Measurements from ENCODE around the gene ADARB2.

Gene ADARB2

DNA sequence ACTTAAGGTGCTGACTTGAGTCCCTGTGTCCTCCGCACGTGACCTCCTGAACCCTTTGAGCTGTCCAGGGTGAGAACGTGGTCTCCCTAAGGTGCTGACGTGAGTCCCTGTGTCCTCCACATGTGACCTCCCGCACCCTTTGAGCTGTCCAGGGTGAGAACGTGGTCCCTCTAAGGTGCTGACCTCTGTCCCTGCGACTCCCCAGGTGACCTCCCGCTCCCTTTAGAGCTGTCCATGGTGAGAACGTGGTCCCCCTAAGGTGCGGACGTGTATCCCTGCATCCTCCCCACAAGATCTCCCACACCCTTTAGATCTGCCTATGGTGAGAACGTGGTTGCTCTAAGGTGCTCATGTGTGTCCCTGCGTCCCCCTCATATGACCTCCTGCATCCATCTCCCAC lies 174.3 kb downstream of the ADARB2 start:
- Histone ChIP-seq H3K4me3 (replicated peaks; ENCODE audit: insufficient read depth, low read length) (no peak overlapping the region), H3K27ac (replicated peaks) (no peak overlapping the region), H3K27me3 (ENCODE audit: insufficient read depth, poor library complexity, severe bottlenecking) (no peaks in the 10 kb centered on the region)
- no peak for DNase-seq (ENCODE audit: low read depth in 1 of 2, low spot score in 1 of 2)
- no peak for TF ChIP-seq SPI1 (IDR thresholded peaks at IDR 0.05; ENCODE audit: borderline replicate concordance, low read depth)
- TF ChIP-seq, protein P1, sequence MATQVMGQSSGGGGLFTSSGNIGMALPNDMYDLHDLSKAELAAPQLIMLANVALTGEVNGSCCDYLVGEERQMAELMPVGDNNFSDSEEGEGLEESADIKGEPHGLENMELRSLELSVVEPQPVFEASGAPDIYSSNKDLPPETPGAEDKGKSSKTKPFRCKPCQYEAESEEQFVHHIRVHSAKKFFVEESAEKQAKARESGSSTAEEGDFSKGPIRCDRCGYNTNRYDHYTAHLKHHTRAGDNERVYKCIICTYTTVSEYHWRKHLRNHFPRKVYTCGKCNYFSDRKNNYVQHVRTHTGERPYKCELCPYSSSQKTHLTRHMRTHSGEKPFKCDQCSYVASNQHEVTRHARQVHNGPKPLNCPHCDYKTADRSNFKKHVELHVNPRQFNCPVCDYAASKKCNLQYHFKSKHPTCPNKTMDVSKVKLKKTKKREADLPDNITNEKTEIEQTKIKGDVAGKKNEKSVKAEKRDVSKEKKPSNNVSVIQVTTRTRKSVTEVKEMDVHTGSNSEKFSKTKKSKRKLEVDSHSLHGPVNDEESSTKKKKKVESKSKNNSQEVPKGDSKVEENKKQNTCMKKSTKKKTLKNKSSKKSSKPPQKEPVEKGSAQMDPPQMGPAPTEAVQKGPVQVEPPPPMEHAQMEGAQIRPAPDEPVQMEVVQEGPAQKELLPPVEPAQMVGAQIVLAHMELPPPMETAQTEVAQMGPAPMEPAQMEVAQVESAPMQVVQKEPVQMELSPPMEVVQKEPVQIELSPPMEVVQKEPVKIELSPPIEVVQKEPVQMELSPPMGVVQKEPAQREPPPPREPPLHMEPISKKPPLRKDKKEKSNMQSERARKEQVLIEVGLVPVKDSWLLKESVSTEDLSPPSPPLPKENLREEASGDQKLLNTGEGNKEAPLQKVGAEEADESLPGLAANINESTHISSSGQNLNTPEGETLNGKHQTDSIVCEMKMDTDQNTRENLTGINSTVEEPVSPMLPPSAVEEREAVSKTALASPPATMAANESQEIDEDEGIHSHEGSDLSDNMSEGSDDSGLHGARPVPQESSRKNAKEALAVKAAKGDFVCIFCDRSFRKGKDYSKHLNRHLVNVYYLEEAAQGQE (IDR thresholded peaks at IDR 0.05; ENCODE audit: insufficient replicate concordance, low read depth), result no peak
- TF ChIP-seq POLR2AphosphoS5 (IDR thresholded peaks at IDR 0.05; ENCODE audit: low read depth), result no peak
- TF ChIP-seq, protein P2, sequence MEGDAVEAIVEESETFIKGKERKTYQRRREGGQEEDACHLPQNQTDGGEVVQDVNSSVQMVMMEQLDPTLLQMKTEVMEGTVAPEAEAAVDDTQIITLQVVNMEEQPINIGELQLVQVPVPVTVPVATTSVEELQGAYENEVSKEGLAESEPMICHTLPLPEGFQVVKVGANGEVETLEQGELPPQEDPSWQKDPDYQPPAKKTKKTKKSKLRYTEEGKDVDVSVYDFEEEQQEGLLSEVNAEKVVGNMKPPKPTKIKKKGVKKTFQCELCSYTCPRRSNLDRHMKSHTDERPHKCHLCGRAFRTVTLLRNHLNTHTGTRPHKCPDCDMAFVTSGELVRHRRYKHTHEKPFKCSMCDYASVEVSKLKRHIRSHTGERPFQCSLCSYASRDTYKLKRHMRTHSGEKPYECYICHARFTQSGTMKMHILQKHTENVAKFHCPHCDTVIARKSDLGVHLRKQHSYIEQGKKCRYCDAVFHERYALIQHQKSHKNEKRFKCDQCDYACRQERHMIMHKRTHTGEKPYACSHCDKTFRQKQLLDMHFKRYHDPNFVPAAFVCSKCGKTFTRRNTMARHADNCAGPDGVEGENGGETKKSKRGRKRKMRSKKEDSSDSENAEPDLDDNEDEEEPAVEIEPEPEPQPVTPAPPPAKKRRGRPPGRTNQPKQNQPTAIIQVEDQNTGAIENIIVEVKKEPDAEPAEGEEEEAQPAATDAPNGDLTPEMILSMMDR (IDR thresholded peaks at IDR 0.05; ENCODE audit: insufficient read depth, low read length), result no peak

DNA sequence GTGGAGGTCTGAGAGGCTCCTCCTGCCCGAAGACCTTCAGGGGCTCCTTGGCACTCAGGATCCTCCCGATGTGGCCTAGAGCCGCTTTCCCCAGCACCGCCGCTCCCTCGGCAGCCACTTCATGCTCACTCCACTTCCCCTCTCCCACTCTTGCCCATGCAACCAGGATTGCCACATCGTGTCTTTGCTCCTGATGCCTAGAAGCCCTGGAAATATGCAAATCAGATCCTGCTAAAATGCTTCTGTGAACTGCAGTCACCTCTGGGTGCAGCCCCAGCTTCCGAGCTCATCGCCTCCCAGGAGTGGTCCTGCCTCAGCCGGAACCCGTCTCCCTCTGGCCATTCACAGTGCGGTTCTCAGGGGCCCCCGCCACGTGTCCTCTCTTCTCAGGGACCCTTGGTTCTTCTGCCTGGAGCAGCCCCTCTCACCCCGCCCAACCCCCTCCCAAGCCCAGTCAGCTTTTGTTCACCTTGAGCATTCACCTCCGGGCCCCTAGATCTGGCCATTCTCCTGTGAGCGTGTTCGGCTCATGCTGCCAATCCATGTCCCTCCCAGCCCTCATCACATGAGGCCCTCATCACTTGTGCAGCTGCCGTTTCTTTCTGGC lies 175.5 kb downstream of the ADARB2 start:
- H3K4me3 ChIP-seq (replicated peaks; ENCODE audit: insufficient read depth, low read length), result no peak overlapping the region
- no peak for DNase-seq (ENCODE audit: low read depth in 1 of 2, low spot score in 1 of 2)
- TF ChIP-seq POLR2AphosphoS5 (IDR thresholded peaks at IDR 0.05; ENCODE audit: low read depth) (no peak), GABPA (IDR thresholded peaks at IDR 0.05; ENCODE audit: low read depth) (no peak), SPI1 (IDR thresholded peaks at IDR 0.05; ENCODE audit: borderline replicate concordance, low read depth) (no peak)
- TF ChIP-seq, protein P1 (IDR thresholded peaks at IDR 0.05; ENCODE audit: insufficient replicate concordance, low read depth), result no peak
- TF ChIP-seq, protein P2 (IDR thresholded peaks at IDR 0.05; ENCODE audit: insufficient read depth, low read length), result no peak
- H3K27me3 ChIP-seq (ENCODE audit: insufficient read depth, poor library complexity, severe bottlenecking), result no peaks in the 10 kb centered on the region
- no peak overlapping the region for H3K27ac ChIP-seq (replicated peaks)

DNA sequence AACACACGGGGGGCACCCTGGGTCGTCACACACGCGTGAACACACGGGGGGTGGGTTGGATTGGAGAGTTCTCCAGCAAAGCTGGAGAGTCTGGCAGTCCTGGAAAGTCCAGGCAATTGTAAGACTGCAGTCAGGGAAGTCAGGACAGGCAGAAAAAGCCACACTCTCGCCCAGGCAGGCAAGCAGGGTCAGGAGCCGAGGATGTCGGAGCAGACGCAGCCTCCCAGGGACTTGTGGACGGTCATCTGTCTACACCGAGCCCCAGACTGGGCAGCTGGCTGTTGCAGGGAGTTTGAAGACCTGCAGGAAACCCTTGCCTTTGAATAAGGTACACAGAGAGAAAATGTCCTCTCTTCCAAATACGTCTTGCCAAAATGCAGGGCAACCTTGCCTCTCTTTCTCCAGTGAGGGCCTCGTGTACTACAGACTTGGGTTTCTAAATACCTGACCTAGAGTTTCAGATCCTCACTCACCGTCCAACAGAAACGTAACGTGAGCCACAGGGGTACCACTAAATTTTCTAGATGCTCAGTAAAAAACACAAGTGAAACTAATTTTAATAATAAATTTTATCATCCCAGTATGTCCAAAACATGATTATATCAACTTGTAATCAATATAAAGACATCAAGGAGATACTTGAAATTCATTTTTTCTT lies 176.7 kb downstream of the ADARB2 start:
- Histone ChIP-seq H3K27me3 (ENCODE audit: insufficient read depth, poor library complexity, severe bottlenecking) (no peaks in the 10 kb centered on the region), H3K4me3 (replicated peaks; ENCODE audit: insufficient read depth, low read length) (no peak overlapping the region), H3K27ac (replicated peaks) (no peak overlapping the region)
- no peak for TF ChIP-seq POLR2AphosphoS5 (IDR thresholded peaks at IDR 0.05; ENCODE audit: low read depth)
- no peak for TF ChIP-seq GABPA (IDR thresholded peaks at IDR 0.05; ENCODE audit: low read depth)
- TF ChIP-seq, protein P1 (IDR thresholded peaks at IDR 0.05; ENCODE audit: insufficient replicate concordance, low read depth), result no peak
- DNase-seq (ENCODE audit: low read depth in 1 of 2, low spot score in 1 of 2), result no peak

Data from HL-60 (cell line).